HCT116 (cell line): Measurements from ENCODE around the gene RPL3. TPM values are rescaled to one million over a fixed set of nuclear protein-coding genes. Genes with fewer than 3 reads are reported as not detected.

Experiments
- ATAC-seq: fragments of 200-7000 bp; cut with Tn5 transposase; 2 replicates; pipeline ENCODE4 v1.9.1; 2020; ENCODE audit warnings: mild to moderate bottlenecking, moderate library complexity
- BruUV-seq: library from RNA; stranded (reverse); fragments of 400-500 nt; replicated peaks from 2 replicates; lab custom pipeline; 2021; lab: Mats Ljungman, UMichigan
- CTCF ChIA-PET: fragments of 300-600 bp; sonication (Branson Sonifier 250); formaldehyde crosslinking; loops from one replicate; lab custom pipeline; 2021; ENCODE audit warnings: antibody characterized with exemption; lab: Charles Lee
- POLR2A ChIA-PET: fragments of 300-600, 350-600 bp; sonication (Branson Sonifier 250); formaldehyde crosslinking; loops from one replicate; lab custom pipeline; 2021; ENCODE audit warnings: antibody characterized with exemption; lab: Charles Lee
- RAD21 ChIA-PET, 2 experiments: fragments of 300-600 bp; sonication (Branson Sonifier 250); formaldehyde crosslinking; loops; one replicate each; lab custom pipeline; 2023; ENCODE audit warnings: low total read pairs in 2 of 2; ENCODE audit not compliant: uncharacterized antibody in 2 of 2, unreplicated experiment in 2 of 2, low non-redundant PET in 1 of 2; lab: Charles Lee
- DNase-seq: peaks from one replicate; pipeline ENCODE4 v3.0.0-alpha.2; 2010; ENCODE audit warnings: low read depth, low spot score
- H2AFZ ChIP-seq: fragments of 200-600 bp; shearing (Covaris generic), sonication (generic); 2 replicates; pipeline ENCODE4 v1.6.1; 2017; ENCODE audit warnings: low read depth, mixed run types, mixed read lengths, antibody characterized with exemption, low read length; ENCODE audit not compliant: poor library complexity, severe bottlenecking
- H3K27ac ChIP-seq: 2 replicates; pipeline ENCODE4 v1.5.1; 2012; ENCODE audit warnings: low read depth, low read length
- H3K27me3 ChIP-seq: fragments of 200-600 bp; sonication (generic); 2 replicates; pipeline ENCODE4 v1.6.1; 2016; ENCODE audit warnings: mixed run types, low read length, mixed read lengths; ENCODE audit not compliant: insufficient read depth
- H3K36me3 ChIP-seq, 2 experiments: fragments of 200-500 bp in 1 of 2; fragments of 200-600 bp in 1 of 2; sonication (Bioruptor generic) in 1 of 2; sonication (generic) in 1 of 2; 2 replicates each; pipeline versions ENCODE4 v1.5.1 to v1.6.1; 2014 to 2016; ENCODE audit warnings: low read length in 2 of 2, inconsistent platforms in 1 of 2, mixed read lengths in 1 of 2, mixed run types in 1 of 2; ENCODE audit not compliant: insufficient read depth in 2 of 2, control insufficient read depth in 1 of 2
- H3K4me1 ChIP-seq, 2 experiments: fragments of 200-600 bp in 1 of 2; sonication (generic) in 1 of 2; 2 replicates each; pipeline versions ENCODE4 v1.5.1 to v1.6.1; 2012 to 2017; ENCODE audit warnings: low read length in 2 of 2, inconsistent platforms in 1 of 2, mild to moderate bottlenecking in 1 of 2, mixed read lengths in 1 of 2, mixed run types in 1 of 2, moderate library complexity in 1 of 2; ENCODE audit not compliant: insufficient read depth in 2 of 2, control insufficient read depth in 1 of 2
- H3K4me2 ChIP-seq: fragments of 200-600 bp; sonication (generic); 2 replicates; pipeline ENCODE4 v1.6.1; 2017; ENCODE audit warnings: mixed run types, low read length, mixed read lengths
- H3K4me3 ChIP-seq, 2 experiments: fragments of 200-600 bp in 1 of 2; sonication (generic) in 1 of 2; replicated peaks in 1 of 2; 2 replicates each; pipeline ENCODE4 v1.5.1; 2011 to 2016; ENCODE audit warnings: low read length in 2 of 2, control low read depth in 1 of 2, low read depth in 1 of 2, mild to moderate bottlenecking in 1 of 2, mixed read lengths in 1 of 2, mixed run types in 1 of 2
- H3K79me2 ChIP-seq: fragments of 200-600 bp; sonication (generic); 2 replicates; pipeline ENCODE4 v1.6.1; 2017; ENCODE audit warnings: mild to moderate bottlenecking, mixed run types, low read length, moderate library complexity, mixed read lengths; ENCODE audit not compliant: insufficient read depth
- H3K9ac ChIP-seq: fragments of 200-600 bp; sonication (generic); 2 replicates; pipeline ENCODE4 v1.6.1; 2016; ENCODE audit warnings: low read length, mixed read lengths
- H3K9me2 ChIP-seq: fragments of 200-600 bp; sonication (generic), shearing (Covaris generic); 2 replicates; pipeline ENCODE4 v1.6.1; 2017; ENCODE audit warnings: mixed run types, mild to moderate bottlenecking, moderate library complexity; ENCODE audit not compliant: insufficient read depth
- H3K9me3 ChIP-seq, 2 experiments: fragments of 200-500 bp in 1 of 2; fragments of 200-600 bp in 1 of 2; sonication (Bioruptor generic) in 1 of 2; sonication (generic) in 1 of 2; 2 replicates each; pipeline ENCODE4 v1.6.1; 2014 to 2017; ENCODE audit warnings: low read length in 2 of 2, mixed read lengths in 2 of 2, inconsistent platforms in 1 of 2, low read depth in 1 of 2, mild to moderate bottlenecking in 1 of 2, mixed run types in 1 of 2, moderate library complexity in 1 of 2; ENCODE audit not compliant: control insufficient read depth in 1 of 2, insufficient read depth in 1 of 2
- H4K20me1 ChIP-seq: fragments of 200-600 bp; sonication (generic), shearing (Covaris generic); 2 replicates; pipeline ENCODE4 v1.6.1; 2017; ENCODE audit warnings: mixed run types, mild to moderate bottlenecking, moderate library complexity; ENCODE audit not compliant: insufficient read depth
- CEBPB ChIP-seq: IDR thresholded peaks from 2 replicates; pipeline ENCODE4 v1.6.1; 2012; ENCODE audit warnings: low read depth
- EGR1 ChIP-seq: IDR thresholded peaks from 2 replicates; pipeline ENCODE4 v1.6.1; 2012; ENCODE audit warnings: low read depth
- POLR2AphosphoS5 ChIP-seq: IDR thresholded peaks from 2 replicates; pipeline ENCODE4 v1.6.1; 2011; ENCODE audit warnings: mild to moderate bottlenecking, low read depth, low read length, moderate library complexity
- RAD21 ChIP-seq: IDR thresholded peaks from 2 replicates; pipeline ENCODE4 v1.6.1; 2012; ENCODE audit warnings: low read depth, mild to moderate bottlenecking
- SIN3A ChIP-seq: IDR thresholded peaks from 2 replicates; pipeline ENCODE4 v1.6.1; 2012; ENCODE audit warnings: low read depth
- YY1 ChIP-seq: IDR thresholded peaks from 2 replicates; pipeline ENCODE4 v1.6.1; 2011; ENCODE audit warnings: low read length, low read depth, moderate library complexity, mild to moderate bottlenecking; ENCODE audit not compliant: insufficient replicate concordance; ENCODE audit errors: extremely low read depth
- ZNF274 ChIP-seq: fragments of 200-500 bp; sonication (Bioruptor generic); IDR thresholded peaks from 2 replicates; pipeline ENCODE4 v1.6.1; 2014; ENCODE audit warnings: mild to moderate bottlenecking, low read depth, low read length, inconsistent platforms
- intact Hi-C: fragments of 100-400 bp; cut with micrococcal nuclease; formaldehyde crosslinking; loops from 2 replicates; pipeline ENCODE4 v1.10.0; 2022
- total RNA-seq: library from RNA; stranded (reverse); gene quantifications from one replicate; pipeline ENCODE4 v1.2.1, GENCODE V29; 2021; ENCODE audit not compliant: unreplicated experiment
- TF ChIP-seq, protein P1 (sequence below): IDR thresholded peaks from 2 replicates; pipeline ENCODE4 v1.6.1; 2011; ENCODE audit warnings: mild to moderate bottlenecking, low read length, moderate library complexity; ENCODE audit not compliant: insufficient replicate concordance; ENCODE audit errors: extremely low read depth

RPL3 gene
- total RNA-seq, 1 experiment from 2014 or later: 2,966 TPM

DNA sequence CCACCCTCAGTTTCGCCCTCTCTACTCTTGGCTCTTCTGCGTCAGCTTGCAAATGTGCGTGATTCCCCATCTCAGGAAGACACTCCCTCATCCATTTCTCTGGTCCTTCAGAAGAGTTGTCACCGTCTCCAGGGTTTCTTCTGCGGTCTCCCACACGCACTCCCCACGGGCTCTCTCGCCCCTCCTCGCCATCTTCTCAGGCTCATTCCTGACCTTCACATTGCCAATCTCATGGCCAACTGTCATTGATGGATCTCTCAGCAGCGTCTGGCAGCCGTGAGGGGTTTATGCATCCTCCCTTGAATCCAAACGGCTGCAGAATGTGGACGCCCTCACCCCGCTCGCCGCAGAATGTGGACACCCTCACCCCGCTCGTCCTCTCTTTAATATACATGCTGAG lies 40.8 kb upstream of the RPL3 start:
- intact Hi-C loops: no loop called here
- H3K4me2 ChIP-seq: no peak overlapping the region
- no peaks in the 10 kb centered on the region for H3K27me3 ChIP-seq
- no peak overlapping the region for H3K4me3 ChIP-seq
- POLR2A ChIA-PET: interaction anchor here (1.1 kb wide), 1 partner anchor 40 kb away, joined by 5 read pairs; the partner anchor contains the start of gene RPL3
- no peaks in the 10 kb centered on the region for H3K79me2 ChIP-seq
- peaks cover 18 to 48% of the 10 kb centered on the region in 2 experiments for H3K4me1 ChIP-seq
- no peaks in the 10 kb centered on the region for H4K20me1 ChIP-seq
- no peak overlapping the region for H2AFZ ChIP-seq
- no peaks in the 10 kb centered on the region for H3K9me3 ChIP-seq
- RAD21 ChIA-PET: no interaction called here
- DNase-seq (no peak), ATAC-seq (no peak)
- no peaks in the 10 kb centered on the region for H3K9me2 ChIP-seq
- no peak overlapping the region; the same call in 1 of the 2 replicates for H3K27ac ChIP-seq
- TF ChIP-seq, protein P1, sequence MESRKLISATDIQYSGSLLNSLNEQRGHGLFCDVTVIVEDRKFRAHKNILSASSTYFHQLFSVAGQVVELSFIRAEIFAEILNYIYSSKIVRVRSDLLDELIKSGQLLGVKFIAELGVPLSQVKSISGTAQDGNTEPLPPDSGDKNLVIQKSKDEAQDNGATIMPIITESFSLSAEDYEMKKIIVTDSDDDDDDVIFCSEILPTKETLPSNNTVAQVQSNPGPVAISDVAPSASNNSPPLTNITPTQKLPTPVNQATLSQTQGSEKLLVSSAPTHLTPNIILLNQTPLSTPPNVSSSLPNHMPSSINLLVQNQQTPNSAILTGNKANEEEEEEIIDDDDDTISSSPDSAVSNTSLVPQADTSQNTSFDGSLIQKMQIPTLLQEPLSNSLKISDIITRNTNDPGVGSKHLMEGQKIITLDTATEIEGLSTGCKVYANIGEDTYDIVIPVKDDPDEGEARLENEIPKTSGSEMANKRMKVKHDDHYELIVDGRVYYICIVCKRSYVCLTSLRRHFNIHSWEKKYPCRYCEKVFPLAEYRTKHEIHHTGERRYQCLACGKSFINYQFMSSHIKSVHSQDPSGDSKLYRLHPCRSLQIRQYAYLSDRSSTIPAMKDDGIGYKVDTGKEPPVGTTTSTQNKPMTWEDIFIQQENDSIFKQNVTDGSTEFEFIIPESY: no peak
- TF ChIP-seq EGR1 (no peak), POLR2AphosphoS5 (no peak), ZNF274 (no peak), SIN3A (no peak), CEBPB (no peak), RAD21 (no peak), YY1 (no peak)
- CTCF ChIA-PET: no interaction called here
- no TSS peak for BruUV-seq
- H3K36me3 ChIP-seq: no peaks in the 10 kb centered on the region
- H3K9ac ChIP-seq: no peak overlapping the region
